GM18870 (cell line): ENCODE data around the gene FOXA1.

Source experiments
- ATAC-seq: cut with Tn5 transposase; IDR thresholded peaks from one replicate; pipeline ENCODE4 v1.9.1; 2021; ENCODE audit warnings: moderate library complexity; ENCODE audit not compliant: unreplicated experiment

Gene FOXA1

DNA sequence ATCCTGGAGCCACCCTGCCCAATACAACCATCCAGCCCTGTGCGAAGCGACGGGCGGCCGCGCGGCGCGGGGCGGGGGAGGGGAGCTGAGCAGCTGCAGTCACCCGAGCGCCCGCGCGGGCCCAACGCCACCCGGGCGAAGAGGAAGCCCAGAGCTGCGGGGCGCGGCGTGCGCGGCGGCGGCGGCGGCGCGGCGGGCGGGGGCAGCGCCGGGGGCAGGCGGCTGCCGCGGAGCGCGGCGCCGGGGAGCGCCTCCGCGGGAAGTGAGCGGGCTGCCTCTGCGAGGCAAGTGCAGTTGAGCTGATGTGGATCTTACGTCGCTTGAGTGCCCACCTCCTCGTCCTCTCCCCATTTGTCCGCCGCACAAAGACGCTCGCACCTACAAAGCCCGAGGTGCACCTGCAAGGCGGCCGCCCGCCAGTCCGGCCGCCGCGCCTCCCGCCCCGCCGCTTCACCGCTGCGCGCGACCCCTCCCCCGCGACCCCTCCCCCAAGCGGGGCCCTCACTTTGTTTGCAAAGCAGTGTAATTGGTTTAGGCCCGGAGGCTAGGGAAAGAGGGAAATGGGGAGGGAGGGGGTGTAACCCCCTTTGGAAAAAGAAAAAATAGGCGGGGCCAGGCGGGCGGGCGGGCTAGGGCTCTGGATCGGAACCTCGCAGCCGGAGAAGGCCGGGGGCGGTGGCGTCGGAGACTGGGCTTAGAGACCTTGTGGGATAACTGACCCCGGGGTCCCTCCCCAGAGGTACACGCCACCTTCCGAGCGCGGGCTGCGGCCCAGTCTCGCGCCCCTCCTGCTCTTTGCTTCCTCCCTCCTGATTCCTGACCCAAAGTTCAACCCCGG lies at the start of gene FOXA1, which contains the start of gene TTC6:
Gene FOXA1 (minus strand): TSS at position 279 of the 838 bp plus-strand sequence. CDS start 277 bp downstream, at position 2.
Gene TTC6 (plus strand): TSS at position 659 of the 838 bp plus-strand sequence. CDS start 26,436 bp downstream, outside the sequence.
- ATAC-seq = no peak

DNA sequence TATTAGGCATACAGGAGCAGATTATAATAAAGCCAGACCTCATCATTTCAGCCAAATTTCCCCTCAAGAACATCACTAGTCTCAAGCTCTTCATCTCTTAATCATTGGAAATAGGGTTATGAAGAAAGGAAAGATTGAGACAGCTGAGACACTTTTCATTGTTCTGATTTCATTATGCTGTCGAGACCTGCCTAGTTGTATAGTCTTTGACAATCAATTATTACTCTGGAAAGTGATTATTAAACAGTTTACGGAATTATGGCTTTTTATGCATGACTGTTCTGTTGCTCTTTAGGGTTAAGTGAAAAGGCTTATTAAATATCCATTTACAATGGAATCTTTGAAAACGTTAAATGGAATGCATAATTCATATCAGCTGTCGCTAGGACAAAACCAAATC lies 48.7 kb upstream of the FOXA1 start:
- ATAC-seq = no peak

DNA sequence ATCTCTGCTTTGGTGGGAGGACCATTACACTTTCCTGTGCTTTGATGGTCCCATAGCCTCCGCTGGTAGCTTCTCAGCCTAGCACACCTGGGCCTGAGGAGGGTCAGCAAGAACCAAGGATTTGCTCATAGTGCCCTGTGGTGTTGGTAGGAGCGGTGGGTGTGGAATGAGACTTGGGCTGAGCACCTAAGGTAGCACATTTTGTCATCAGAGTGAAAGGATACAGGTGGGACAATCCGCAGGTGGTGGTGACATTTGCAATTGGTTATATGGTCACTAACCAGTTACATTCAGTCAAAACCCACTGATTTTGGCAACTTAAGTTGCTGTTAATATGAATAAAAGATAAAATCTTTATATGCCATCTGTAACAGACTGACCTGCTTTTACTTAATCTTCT lies 47.1 kb upstream of the FOXA1 start:
- no peak for ATAC-seq

DNA sequence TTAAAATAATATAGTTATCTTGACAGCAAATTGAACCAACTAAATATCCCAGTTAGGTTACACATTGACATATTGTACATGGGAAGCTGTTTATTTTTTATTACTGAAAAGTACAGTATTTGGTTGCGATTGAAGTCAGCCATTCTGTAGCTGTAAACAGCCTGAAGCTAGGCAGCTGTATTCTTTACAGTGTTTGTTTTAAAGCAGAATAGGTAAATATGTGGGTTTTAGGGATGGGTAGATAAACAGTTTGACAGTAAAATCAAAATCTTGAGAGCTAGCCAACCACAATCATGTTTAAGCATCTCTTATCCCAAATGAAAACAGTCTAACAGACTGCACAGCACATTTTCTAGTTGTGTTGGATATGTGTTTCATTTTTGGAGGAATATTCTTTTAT lies 46.1 kb upstream of the FOXA1 start:
- no peak for ATAC-seq

DNA sequence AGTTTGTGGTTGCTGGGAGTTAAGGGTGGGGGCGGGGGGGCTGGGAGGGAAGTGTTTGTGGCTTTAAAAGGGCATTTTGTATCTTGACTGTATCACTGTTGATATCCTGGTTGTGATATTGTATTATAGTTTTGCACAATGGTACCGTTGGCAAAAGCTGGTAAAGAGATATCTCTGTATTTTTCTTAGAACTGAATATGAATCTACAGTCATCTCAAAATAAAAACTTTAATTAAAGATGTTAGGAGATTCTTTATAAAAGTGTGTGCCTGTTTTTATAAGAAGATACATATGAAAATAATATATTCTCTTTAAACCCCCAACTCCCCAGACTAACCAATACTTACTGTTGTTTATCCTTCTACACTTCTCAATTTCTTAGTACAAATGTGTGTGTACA lies 43.5 kb upstream of the FOXA1 start:
- ATAC-seq = no peak

- ATAC-seq = no peak
Measured at GRCh38 chr14:37637341-37637740, 42.3 kb upstream of the FOXA1 start.

DNA sequence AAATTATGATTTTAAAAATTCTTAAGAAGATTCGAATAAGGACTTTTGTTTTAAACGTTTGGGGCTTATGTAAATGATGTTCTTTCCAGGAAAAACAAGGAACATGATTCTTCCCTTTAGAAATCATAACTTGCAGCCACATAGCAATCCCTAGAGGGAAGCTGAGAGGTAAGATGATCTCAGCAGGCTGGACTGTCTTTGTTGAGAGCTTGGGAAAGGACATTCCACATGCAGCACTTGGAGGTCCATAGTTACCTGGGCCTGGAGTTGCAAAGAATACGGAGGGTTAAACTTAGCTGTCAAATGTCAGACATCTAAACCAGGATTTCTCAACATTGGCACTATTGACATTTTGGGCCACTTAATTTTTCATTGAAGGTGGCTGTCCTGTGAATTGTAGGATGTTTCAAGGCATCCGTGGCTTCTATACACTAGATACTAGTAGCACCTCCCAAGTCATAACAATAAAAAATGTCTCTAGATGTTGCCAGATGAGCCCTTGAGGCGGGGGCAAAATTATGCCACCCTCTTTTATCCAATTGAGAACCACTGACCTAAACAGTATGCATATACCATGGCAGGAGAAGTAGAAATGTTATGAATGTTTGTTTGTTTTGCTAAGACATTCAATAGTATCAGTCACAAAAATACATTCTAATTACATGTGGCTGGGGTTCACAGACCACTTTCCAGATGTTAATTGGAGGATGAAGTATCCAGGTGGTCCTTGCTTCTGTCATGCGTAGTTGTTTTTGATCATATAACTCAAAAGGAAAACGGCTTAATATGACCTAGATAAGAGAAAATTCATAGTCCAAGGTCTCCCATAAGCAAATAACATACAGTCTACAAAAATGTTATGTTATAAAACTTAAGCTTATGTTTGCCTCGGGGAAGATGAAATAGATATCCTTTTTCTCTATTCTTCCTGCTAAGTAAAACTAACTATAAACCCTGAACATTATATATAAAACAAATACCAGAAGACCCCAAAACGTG lies 30.8 kb upstream of the FOXA1 start:
- no peak for ATAC-seq

DNA sequence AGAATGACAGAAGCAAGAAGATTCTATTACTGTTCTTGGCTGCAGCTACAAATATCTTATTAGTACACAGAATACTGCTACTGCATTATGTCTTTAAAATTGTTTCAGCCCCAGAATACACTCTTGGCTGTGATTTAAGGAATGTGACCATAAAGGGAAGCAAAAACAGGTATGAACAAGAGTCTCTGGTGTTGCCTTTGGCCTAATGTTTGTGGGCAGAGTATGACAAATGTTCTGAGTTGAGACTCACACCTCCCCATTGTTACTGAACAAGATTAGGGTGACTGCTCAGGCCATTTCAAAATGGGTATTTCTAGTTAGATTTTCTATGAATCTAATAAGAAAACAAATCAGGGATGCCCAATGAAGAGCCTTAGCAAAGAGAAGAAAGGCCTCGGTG lies 28.9 kb upstream of the FOXA1 start:
- no peak for ATAC-seq

DNA sequence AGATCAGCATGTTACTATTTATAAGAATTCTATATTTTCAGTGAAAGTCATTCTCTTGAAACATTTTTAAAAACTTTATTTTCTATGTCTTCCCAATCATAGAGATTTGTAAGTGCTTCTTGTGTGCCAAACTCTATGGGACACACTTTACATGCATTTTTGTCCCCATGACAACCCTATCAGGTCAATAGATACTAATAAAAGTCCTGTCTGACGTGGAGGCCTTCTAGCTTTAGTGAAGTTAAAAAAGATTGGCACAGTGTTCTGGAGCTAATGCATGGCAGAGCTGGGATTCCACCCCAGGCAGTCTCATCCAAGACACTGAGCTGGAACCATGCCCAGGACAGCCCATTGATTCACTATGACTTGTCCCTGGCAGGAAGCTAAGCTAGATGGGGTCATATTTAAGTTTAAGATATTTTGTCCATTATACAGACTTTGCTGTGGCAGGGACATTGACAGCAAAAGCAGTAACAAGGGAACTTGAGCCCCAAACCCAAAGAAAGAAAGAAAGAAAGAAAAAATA lies 28.4 kb upstream of the FOXA1 start:
- ATAC-seq = no peak

- ATAC-seq = no peak
Measured at GRCh38 chr14:37622231-37622923, 27.3 kb upstream of the FOXA1 start.

GRCh38 chr14:37620856-37621255 lies 25.8 kb upstream of the FOXA1 start:
- ATAC-seq = no peak

GRCh38 chr14:37618498-37619028 lies 23.5 kb upstream of the FOXA1 start:
- no peak for ATAC-seq

- no peak for ATAC-seq
Measured at GRCh38 chr14:37617864-37618365, 22.9 kb upstream of the FOXA1 start.

GRCh38 chr14:37616853-37617252 lies 21.8 kb upstream of the FOXA1 start:
- no peak for ATAC-seq

DNA sequence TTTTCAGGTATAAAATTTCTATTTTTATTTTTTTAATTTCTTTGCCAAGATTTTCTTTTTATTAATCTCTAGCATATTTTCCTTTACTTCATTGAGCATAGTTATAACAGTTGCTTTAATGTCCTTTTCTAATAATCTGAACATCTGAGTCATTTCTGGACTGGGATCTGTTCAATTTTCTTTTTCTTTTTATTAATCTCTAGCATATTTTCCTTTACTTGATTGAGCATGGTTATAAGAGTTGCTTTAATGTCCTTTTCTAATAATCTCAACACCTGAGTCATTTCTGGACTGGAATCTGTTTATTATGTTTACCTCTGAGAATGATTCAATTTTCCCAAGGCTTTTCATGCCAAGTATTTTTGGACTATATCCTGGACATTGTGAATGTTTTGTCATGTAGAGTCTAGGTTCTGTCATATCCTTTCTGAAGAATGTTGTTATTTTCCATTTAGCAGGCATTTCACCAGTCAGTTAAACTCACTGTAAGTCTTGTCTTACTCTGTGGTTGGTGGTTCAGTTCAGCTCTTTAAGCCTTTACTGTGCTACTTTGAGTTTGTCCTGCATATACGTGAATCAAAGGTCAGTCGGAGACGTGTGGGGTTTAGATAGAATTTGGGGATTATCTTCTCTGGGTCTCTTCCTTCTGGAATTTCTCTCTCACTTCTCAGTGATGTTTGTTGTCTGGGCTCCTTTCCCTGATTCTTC lies 20.7 kb upstream of the FOXA1 start:
- no peak for ATAC-seq

- no peak for ATAC-seq
Measured at GRCh38 chr14:37610945-37611523, 16.0 kb upstream of the FOXA1 start.

GRCh38 chr14:37608649-37609048 lies 13.6 kb upstream of the FOXA1 start:
- no peak for ATAC-seq

GRCh38 chr14:37606678-37607077 lies 11.6 kb upstream of the FOXA1 start:
- ATAC-seq = no peak

DNA sequence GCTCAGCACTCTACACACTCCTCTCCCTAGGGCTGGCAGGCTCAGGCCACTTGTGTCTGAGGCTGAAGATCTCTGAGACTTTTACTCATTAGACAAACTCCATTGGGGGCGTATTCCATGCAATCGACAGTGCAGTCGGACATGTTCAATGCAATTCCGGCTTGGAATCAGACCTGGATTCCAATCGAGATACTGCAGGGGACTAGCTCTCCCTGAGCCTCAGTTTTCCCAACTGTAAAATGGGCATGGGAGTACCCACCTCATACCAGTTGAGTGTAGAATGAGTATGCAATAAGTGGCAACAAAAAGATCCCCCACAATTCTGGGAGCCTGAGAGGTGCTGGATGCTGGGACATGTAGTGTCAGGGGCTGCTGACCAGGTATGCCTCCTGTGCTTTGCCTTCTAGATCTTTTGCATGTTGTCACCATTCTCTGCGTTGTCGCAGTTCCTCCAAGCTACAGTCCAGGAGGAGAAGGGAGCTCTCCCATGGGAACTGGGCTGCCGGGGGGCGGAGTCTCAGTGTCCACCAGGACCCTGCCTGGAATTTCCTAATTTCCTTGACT lies 8.7 kb upstream of the FOXA1 start:
- ATAC-seq = no peak
